Stimulated activated CD8-positive, alpha-beta memory T cell treated with anti-CD3 and anti-CD28 coated beads, Interleukin-4, amount 100 ng/mL, for 48 hours (primary cell): ENCODE measurements around the gene RAB6A.
A peak's percentile ranks its signal among the peaks of the same experiment; 100 is the strongest.

ENCODE experiments used
- DNase-seq: peaks from one replicate; pipeline ENCODE4 v3.0.0-alpha.2; 2020

RAB6A gene

DNA sequence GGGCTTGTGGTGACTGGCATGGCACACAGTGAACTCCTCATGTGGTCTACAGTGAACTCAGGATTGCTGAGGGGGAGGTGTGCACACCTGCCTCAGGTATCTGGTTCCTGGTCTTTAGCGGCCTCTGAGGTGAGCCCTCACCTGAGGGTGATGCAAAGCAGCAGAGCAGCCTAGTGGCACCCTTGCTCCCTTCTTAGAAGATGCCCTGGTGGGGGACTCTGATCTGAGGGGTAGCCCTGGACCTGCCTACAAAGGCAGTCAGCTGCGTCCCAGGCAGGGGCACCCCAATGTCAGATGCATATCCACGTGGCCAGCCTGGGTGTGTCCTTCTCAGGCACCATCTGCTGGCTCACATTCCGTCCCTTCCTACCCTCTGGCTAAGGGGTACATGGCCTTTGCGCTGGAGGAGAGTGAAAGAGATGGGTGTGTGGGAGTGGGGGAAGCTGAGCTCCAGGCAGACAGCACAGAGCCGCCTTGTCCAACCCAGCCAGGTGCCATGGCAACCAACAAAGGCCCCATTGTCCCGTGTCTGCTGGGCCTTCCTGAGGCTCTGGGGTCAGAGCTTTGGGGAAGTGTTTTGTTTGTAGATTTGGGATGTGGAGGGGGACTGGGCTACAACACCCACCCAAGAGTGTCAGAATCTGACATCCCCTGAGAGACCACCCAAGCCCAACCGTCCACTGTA is 108.7 kb downstream of the RAB6A start:
- no peak for DNase-seq

DNA sequence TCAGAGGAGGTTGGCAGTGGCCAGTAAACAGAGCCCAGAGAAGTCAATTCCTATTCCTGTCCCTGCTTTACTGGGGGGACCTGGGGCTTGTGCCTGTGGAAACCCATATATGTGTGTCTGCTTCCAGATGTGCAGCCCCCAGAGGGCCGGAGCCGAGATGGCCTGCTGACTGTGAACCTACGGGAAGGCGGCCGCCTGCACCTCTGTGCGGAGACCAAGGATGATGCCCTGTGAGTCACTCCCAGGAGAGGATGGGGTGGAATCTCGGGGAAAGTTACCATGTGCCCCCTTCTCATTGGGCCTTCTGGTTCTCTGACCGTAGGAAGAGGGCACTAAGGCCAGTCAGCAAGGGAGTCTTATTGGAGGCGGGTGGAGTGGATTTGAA is 109.2 kb downstream of the RAB6A start:
- DNase-seq: no peak

DNA sequence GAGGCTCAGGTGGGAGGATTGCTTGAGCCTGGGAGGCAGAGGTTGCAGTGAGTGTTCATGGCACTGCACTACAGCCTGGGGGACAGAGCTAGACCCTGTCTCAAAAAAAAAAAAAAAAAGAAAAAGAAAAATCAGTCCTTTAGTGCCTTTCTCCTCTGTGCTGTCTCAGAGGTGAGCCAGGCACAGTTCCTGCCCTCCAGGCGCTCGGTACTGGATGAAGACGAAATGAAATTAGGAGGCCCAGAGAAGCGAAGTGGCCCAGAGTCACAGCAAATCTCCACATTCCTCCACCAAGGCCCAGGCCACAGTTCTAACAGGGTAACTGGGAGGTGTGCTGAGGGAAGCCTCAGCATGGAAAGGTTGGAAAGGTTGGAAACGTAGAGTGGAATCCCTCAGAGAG is 109.6 kb downstream of the RAB6A start:
- no peak for DNase-seq

DNA sequence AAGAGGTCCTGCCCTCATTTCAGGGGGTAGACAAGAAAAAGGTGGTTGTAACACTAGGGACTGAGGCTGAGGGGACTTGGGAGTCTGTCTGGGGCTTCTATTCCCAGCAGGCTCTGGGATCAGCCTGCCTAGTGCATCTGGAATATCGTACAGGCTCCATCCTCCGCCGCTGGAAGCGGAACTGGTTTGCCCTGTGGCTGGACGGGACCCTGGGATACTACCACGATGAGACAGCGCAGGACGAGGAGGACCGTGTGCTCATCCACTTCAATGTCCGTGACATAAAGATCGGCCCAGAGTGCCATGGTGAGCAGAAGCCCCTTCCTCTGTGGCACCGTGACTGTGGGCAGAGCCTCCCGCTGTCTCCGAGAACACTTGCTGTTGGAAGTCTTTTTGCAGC is 110.5 kb downstream of the RAB6A start:
- no peak for DNase-seq

DNA sequence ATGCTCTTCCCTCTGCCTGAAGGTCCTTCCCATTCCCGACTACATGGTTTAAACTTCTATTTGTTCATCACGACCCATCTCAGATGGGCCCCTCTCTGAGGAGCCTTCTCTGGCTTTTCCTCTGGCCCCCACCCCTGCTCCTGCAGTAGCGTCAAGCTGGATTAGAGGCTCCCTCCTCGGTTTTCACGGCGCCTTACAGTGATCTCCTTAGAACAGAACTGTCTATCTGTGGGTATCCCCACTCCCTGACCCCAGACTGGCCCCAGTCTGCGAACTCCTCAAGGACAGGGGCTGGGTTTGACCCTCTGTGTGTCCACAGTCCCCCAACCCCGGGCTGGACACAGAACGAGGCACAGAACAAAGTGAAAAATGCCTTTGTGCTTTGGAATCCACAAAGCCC is 111.7 kb downstream of the RAB6A start:
- DNase-seq: no peak

DNA sequence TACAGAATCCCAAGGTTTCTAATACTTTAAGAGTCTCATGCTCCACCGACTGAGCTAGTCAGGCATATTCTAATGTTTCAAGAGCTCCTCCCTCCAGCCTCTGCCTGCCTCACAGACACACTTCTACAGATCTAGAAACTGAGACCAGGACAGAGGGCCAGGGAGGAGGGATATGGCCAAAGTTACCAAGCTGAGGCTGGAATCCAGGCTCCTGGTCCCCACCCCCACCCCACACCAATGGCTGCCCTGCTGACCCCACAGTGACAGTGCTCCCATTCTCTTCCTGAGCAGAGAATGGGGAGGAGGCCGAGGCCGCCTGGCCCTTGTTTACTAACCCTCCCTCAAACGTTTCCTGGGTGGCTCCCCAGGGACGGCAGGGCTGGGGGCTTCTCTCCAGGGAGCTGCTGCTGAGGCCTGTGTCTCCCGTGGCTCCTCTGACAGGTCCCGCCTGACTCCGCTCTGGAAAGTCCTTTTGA is 112.3 kb downstream of the RAB6A start:
- no peak for DNase-seq

DNA sequence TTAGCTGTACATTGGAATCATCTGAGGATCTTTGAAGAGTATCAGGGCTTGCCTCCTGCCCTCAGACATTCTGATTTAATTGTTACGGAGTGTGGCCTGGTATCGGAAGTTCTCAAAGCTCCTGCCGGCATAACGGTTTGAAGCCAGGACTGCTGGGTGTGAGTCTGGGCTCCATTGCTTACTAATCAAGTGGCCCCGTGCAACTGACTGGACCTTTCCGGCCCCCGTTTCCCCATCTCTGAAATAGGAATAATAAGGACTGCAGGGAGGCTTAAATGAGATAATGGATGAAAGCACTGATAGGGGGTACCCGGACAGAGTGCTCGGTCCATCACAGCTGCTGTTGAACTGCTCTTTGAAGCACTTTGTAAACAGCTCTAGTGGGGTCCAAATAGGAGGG is 112.8 kb downstream of the RAB6A start:
- no peak for DNase-seq

DNA sequence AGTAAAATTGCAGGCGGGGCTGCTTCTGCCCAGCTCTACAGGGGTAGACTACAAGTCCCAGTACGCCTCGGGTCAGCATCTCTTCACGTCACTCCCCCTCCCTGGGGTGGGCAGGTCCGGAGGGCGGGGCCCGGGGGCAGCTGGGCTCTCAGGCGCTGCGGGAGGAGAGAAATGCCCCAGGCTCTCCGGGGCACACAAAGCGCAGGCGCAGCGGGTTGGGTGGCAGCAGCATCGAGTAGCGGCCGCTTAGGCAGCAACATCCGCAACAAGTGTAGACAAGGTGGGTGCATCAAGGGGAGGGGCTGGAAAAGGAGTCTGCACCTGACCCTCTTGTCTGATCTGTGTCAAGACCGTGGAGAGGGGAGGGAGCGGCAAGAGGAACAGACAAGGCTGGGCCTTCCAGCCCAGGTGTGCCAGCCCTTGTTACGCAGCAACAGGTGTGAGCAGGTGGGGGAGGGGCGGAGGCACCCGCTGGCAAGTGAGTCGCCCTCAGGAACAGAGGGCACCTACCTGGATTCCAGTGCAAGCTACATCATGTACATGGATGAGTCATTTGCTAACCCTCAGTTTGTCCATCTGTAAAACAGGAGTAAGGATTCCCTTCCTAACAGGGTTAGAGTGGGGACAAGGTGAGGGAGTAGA is 113.3 kb downstream of the RAB6A start:
- peak; percentile 93 for DNase-seq

DNA sequence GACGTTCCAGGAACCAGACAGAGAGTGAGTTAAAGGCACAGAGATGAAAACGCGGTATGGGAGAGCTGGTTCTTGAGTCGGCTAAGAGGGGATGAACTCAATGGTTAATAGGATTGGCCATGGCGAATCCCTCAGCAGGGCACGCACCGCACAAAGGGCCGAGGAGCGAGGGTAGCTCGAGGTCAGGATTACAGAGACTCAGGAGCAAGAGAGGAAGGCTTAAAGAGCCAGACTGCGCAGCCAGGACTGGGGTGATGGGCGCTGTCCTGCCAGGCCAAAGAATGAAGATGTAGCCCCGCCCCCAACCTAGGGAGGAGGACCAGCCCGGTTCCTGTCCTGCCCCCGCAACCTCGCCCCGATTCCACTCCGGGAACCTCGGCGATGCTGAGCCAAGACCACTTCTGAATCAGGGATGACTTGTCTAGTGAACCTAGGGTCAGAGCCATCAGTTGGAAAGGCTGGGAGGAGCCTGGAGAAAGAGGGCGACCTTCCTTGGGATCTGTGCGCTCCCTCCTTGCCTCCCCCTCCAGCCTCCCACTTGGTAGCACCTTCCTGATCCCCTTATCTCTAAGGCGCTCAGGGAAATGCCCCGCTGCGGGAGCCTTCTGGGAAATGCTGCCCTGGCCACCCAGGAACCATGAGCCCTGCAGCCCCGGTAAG is 114.8 kb downstream of the RAB6A start, which contains the start of gene PLEKHB1:
Gene PLEKHB1, plus strand, starts transcription at position 610 of the 660 bp plus-strand sequence. Its CDS starts 28 bp downstream, at position 638.
- no peak for DNase-seq

DNA sequence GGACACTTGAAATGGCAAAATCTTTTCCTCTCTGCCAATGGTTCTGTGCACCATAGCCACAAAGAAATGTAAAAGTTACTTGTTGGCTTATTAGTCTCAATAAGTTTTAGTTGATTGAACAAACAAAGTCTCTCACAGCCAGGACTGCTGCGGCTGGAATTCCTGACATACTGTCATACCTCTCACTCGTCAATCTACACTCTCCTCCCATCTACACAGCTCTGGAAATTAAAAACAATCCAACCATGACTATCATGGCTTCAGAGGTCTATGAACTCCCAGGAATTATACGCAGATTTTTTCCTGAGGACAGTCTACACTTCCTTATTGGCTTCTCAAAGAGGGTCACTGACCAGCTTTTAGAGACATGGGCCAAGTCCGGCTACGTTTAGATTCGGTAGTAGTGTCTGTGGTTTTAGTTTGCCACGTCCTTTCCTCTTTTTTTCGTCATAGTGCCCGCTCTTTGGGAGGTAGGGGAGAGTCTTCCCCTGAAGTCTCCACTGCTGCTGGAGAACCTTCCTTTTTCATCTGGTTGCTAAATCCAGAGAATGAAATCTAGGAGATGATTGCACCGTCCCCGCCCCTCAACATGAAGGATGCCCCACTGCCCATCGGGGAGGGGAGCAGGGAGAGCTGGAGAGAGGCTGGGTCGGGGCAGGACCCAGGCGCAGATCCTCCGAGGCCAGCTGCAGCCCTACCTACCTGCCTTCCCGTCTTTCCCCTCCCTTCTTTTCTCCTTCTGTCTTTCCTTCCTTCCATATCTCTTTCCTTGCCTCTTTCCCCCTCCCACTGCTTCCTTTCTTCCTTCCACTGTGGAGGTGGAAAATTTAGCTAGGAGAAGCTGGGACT is 115.5 kb downstream of the RAB6A start:
- no peak for DNase-seq

DNA sequence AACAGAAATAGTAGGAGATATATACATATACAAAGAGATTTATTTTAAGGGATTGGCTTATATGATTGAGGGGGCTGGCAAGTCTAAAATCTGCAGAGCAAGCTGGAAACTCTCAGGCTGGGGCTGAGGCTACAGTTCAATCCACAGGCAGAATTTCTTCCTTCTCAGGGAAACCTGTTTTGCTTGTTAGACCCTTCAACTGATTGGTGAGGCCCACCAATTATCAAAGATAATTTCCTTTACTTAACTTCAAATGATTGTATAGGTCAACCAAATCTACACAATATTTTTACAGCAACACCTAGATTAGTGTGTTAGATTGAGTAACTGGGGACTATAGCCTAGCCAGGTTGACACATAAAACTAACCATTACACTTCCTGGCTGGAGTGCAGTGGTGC is 119.2 kb downstream of the RAB6A start:
- no peak for DNase-seq

DNA sequence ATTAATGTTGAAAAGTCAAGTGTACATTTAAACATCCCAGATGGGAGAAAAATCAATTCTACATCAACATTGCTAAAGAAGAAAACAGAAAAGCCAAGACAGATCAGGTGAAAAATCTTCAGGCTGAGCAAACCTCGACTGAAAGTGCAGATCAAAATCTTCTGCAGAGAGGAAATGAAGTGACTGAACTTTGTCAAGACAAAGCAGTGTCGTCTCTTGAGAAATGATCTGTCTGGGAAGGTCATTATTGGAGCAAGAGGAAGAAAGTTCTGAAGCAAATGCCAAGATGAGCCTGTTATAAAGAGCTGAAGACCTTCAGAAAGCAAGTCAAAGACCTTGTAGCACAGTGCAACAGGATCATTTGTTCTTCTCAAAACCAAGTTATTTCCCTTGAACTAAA is 120.3 kb downstream of the RAB6A start:
- DNase-seq: no peak

DNA sequence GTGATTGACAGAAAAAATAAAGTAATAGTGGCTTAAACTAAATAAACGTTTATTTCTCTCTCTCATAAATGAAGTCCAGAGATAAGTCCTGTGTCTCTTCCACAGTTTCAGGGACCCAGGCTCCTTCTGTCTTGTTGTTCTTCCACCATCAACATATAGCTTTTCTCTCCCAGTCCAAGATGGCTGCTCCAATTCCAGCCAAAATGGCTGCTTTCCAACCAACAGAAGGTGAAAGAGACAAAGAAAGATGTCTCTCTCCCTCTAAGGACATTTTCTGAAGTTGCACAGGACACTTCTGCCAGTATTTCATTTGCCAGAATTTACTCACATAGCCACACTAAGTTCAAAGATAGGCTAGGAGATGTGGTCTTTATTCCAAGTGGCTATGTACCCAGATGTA is 123.9 kb downstream of the RAB6A start:
- no peak for DNase-seq

DNA sequence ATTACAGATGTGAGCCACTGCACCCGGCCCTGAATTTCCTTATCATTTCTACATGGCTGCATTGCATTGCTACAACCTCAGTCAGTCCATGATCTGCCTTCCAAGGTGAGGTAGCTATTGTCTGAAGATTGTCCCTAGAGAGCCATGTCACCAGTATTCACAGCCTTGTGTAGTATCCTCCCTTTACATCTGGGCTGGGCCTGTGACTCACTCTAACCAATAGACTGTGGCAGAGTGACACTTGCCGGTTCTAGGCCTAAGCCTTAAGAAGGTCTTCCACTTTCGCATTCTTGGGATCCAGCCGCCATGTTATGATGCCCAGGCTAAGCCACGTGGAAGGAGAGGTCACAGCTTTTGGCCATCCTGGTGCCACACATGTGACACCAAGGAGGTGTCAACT is 124.6 kb downstream of the RAB6A start:
- DNase-seq: no peak

DNA sequence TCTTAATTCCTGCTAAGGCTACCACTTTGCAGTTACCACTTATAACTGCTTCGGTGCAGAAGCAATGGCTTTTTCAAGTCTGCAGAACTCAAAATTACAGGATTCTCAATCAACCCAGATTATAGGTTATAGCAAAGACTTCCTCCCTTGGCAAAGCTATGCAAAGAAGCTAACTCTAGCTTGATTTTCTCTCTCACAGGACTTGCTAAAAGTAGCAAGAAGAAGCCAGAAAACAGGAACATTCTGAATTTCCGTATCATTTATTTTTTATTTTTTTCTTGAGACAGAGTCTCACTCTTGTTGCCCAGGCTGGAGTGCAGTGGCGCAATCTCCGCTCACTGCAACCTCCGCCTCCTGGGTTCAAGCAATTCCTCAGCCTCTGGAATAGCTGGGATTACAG is 125.2 kb downstream of the RAB6A start:
- DNase-seq: no peak

DNA sequence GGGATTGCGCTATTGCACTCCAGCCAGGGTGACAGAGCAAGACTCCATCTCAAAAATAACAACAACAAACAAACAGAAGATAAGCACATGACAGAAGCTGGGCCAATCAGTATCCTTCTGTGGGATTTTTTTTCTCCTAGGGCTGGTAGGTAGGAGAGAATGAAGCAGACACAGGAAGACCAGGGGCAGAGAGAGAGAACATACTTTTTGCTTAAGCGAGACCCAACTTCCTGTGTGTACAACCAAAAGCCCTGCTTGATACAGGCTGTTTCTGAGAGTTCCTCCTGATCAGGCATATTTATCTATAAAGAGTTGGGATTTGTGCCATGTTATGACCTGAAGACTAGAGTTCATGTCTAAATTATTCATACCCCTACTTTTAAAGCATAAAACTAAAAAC is 126.9 kb downstream of the RAB6A start:
- no peak for DNase-seq

DNA sequence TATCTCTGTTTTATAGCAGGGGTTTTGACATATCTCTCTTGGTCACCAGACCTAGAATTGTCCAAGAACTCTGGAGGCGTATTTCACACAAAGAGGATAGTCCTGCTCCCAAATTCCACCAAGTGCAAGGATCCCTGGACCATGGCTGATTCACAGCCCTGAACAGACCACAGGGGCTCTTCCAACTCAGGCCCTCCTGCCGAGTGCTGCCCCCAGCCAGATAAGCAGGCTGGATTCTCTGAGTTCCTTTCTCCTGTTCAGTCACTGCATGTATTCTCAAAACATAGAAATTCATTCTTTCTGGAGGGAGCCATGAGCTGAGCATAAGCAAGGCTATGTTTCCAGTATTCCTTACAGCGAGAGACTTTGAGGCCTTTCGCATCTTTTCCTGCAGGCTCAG is 127.9 kb downstream of the RAB6A start:
- no peak for DNase-seq

DNA sequence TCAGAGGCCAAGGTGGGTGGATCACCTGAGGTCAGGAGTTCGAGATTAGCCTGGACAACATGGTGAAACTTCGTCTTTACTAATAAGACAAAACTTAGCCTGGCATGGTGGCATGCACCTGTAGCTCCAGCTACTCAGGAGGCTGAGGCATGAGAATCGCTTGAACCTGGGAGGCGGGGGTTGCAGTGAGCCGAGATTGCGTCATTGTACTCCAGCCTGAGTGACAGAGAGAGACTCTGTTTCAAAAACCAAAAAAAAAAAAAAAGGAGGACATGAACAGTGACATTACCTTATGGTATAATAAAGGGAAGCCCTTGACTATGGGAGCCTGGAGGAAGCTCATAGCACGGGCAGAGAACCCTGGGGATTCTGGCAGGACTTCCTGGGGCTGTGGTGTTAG is 131.0 kb downstream of the RAB6A start:
- DNase-seq: no peak

DNA sequence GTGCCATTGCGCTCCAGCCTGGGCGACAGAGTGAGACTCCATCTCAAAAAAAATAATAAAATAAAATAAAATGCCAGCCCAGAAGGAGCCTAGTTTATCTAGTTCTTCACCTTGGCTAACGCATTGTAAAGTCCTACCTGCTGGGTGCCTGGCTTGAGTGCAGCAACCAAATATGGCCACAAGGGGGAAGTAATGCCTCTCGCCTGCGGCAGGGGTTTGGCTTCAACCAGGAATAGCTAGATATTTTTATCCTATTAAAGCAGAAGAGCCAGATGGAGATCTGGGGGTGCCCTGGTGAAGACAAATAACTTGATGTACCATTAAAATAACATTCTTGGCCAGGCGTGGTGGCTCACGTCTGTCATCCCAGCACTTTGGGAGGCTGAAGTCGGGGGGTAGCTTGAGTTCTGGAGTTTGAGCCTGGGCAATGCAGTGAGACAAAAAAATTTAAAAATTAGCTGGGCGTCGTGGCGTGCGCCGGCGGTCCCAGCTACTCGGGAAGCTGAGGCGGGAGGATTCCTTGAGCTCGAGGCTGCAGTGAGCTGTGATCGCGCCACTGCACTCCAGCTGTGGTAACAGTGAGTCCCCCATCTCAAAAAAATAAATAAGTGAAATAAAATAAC is 135.1 kb downstream of the RAB6A start:
- DNase-seq: peak; percentile 78
